Activated naive CD8-positive, alpha-beta T cell treated with anti-CD3 and anti-CD28 coated beads, Interleukin-2, amount 50 U/mL, for 24 hours (primary cell): ENCODE data around the gene ALDH3A1.

Experiments
- ATAC-seq: fragments of 150-1000 bp; cut with Tn5 transposase; one replicate; pipeline ENCODE4 v1.10.0; 2021
- DNase-seq: peaks from one replicate; pipeline ENCODE4 v3.0.0; 2021
- H3K27ac Mint-ChIP-seq: one replicate; pipeline ENCODE4 v1.8.0; 2021; ENCODE audit warnings: mild to moderate bottlenecking, mixed read lengths
- H3K27me3 Mint-ChIP-seq: one replicate; pipeline ENCODE4 v1.8.0; 2021; ENCODE audit warnings: mixed read lengths
- H3K36me3 Mint-ChIP-seq: one replicate; pipeline ENCODE4 v1.8.0; 2021; ENCODE audit warnings: low read depth, mixed read lengths
- H3K4me1 Mint-ChIP-seq: one replicate; pipeline ENCODE4 v1.8.0; 2021; ENCODE audit warnings: mixed read lengths
- H3K4me3 Mint-ChIP-seq: one replicate; pipeline ENCODE4 v1.8.0; 2021; ENCODE audit warnings: mild to moderate bottlenecking, moderate library complexity, mixed read lengths
- H3K9me3 Mint-ChIP-seq: one replicate; pipeline ENCODE4 v1.8.0; 2021; ENCODE audit warnings: mixed read lengths

The ALDH3A1 gene

DNA sequence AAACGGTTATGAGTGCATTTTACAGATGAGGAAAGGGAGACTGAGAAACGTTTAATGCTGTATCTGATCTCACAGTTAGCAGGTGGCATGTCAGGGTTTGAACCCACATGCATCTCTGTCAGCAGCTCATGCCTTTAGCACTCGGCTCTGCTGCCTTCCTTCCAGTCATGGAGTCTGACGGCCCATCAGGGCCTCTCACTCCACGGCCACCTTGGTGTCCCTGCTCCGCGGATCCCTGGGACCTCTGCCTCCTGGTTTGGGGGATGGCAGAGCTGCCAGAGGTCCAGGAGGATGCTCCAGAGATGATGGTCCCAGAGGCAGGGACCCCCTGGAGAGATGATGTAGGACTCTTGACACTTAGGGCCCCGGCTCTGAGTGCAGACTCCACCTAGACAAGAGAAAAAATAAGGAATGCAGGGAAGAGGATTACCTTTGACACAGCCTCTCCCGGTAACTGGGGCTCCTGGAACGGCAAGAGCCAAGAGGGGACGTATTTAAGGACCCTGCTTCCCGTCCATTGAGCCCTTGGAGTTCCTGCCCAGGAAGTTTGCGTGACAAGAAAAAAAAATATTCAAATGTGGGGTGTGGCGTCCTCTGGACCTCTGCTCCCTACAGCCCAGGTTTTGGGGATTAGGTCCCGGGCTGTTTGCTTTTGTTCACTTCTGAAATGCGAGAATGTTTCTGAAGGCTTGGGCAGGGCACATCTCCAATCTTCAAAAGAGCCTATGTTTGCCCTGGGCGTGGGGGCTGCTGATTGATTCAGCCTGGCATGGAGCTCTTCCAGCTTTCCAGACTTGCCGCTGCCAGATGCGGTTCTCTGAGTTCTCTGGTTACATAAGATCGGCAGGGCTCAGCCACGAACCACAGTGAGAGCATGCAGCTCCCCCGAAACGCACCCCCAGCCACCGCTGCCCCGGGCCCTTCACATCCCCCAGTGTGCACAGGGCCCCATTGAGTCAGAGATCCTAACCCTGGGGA lies at the start of gene ALDH3A1:
TSS of gene ALDH3A1 (minus strand) at position 470 of the 978 bp plus-strand sequence. CDS start 3,169 bp downstream, outside the sequence.
- no peak within 1 kb of the TSS for H3K4me3 Mint-ChIP-seq
- peaks cover 8% of the 10 kb centered on the region for H3K4me1 Mint-ChIP-seq
- H3K27ac Mint-ChIP-seq: no peak within 1 kb of the TSS
- no peaks in the 10 kb centered on the region for H3K36me3 Mint-ChIP-seq
- H3K27me3 Mint-ChIP-seq: peaks cover 9% of the 10 kb centered on the region
- ATAC-seq (no peak), DNase-seq (no peak)
- H3K9me3 Mint-ChIP-seq: no peaks in the 10 kb centered on the region

DNA sequence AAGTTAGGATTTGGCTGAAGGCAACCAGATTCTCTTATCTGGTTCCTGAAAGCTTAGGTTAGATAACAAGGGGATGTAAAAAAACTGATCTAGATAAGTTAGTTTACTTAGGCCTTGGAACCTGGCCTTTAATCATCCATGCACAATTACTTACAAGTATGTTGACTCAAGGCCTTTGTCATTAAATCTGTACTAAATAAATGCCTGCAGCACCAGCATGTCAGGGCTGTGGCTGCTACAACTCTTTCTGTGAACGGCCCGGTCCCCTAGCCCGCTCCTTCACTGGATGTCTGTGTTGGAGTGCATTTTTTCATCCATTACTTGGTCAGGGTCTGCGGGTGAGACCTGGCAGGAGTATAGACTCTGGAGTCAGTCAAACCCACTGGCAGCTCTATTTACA lies 48.4 kb upstream of the ALDH3A1 start:
- Mint-ChIP-seq H3K36me3 (peaks cover 64% of the 10 kb centered on the region), H3K27ac (no peak overlapping the region), H3K27me3 (no peaks in the 10 kb centered on the region), H3K9me3 (peaks cover 8% of the 10 kb centered on the region), H3K4me1 (peaks cover 2% of the 10 kb centered on the region), H3K4me3 (no peak overlapping the region)
- DNase-seq (no peak), ATAC-seq (no peak)

DNA sequence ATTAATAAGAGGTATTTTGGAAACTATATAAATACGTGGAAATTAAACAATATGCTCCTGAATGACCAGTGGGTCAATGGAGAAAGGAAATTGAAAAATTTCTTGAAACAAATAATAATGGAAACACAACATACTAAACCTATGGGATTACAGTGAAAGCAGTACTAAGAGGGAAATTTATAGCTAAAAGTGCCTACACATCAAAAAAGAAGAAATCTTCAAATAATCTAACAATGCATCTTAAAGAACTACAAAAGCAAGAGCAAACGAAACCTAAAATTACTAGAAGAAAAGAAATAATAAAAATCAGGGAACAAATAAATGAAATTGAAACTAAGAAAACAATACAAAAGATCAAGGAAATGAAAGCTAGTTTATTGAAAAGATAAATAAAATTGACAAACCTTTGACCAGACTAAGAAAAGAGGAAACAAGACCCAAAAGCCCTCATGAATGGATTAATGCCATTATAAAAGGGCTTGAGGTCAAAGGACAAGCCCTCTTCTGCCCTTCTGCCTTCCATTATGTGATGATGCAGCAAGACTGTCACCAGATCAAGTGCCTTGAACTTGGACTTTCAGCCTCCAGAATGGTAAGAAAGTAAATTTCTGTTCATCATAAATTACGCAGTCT lies 43.9 kb upstream of the ALDH3A1 start:
- H3K27me3 Mint-ChIP-seq: no peaks in the 10 kb centered on the region
- H3K4me1 Mint-ChIP-seq: no peaks in the 10 kb centered on the region
- H3K9me3 Mint-ChIP-seq: peaks cover 8% of the 10 kb centered on the region
- peaks cover 61% of the 10 kb centered on the region for H3K36me3 Mint-ChIP-seq
- ATAC-seq (no peak), DNase-seq (no peak)
- H3K4me3 Mint-ChIP-seq: no peak overlapping the region
- H3K27ac Mint-ChIP-seq: no peak overlapping the region

DNA sequence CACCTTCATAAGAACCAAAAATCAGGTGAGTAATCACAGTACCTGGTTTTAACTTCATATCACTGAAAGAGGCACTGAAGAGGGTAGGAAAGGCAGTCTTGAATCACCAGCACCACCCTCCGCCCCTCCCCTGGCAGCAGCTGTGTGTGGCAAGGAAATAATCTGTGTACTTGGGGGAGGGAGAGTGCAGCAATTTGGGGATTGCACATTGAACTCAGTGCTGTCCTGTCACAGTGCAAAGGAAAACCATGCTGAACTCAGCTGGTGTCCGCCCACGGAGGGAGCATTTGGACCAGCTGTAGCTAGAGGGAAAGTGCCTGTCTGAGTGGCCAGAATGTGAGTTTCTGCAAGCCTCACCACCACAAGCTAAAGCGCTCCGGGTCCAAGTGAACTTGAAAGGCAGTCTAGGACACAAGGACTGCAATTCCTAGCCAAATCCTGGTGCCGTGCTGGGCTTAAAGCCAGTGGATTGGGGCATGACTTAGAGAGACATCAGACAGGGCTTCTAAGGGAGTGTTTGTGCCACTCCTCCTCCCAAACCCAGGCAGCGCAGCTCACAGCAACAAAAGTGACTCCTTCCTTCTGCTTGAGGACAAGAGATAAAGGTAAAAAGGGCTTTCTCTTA lies 39.7 kb upstream of the ALDH3A1 start:
- DNase-seq: no peak
- Mint-ChIP-seq H3K27ac (no peak overlapping the region), H3K9me3 (no peaks in the 10 kb centered on the region), H3K36me3 (peaks cover 22% of the 10 kb centered on the region), H3K4me3 (no peak overlapping the region), H3K4me1 (no peaks in the 10 kb centered on the region), H3K27me3 (no peaks in the 10 kb centered on the region)
- no peak for ATAC-seq

DNA sequence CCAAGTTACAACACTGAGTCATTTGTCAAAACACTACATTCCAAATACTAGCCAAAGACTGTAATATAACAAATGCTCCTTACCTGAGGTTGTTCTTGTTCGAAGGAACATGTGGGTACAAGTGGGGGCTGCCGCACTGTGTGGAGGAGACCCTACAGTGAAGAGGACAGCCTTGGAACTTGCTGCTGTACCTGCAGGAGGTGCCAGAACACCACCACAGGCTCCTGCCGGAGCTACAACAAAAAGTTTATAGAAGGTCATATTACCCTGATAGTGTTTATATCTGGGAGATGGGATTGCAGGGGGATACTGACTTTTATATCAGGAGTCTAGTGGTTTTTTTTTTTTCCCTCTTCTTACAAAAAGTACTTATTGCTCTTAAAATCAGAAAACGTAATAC lies 37.8 kb upstream of the ALDH3A1 start:
- no peak for ATAC-seq
- no peak for DNase-seq
- Mint-ChIP-seq H3K36me3 (peaks cover 17% of the 10 kb centered on the region), H3K27me3 (no peaks in the 10 kb centered on the region), H3K9me3 (no peaks in the 10 kb centered on the region), H3K27ac (no peak overlapping the region), H3K4me1 (no peaks in the 10 kb centered on the region), H3K4me3 (no peak overlapping the region)

DNA sequence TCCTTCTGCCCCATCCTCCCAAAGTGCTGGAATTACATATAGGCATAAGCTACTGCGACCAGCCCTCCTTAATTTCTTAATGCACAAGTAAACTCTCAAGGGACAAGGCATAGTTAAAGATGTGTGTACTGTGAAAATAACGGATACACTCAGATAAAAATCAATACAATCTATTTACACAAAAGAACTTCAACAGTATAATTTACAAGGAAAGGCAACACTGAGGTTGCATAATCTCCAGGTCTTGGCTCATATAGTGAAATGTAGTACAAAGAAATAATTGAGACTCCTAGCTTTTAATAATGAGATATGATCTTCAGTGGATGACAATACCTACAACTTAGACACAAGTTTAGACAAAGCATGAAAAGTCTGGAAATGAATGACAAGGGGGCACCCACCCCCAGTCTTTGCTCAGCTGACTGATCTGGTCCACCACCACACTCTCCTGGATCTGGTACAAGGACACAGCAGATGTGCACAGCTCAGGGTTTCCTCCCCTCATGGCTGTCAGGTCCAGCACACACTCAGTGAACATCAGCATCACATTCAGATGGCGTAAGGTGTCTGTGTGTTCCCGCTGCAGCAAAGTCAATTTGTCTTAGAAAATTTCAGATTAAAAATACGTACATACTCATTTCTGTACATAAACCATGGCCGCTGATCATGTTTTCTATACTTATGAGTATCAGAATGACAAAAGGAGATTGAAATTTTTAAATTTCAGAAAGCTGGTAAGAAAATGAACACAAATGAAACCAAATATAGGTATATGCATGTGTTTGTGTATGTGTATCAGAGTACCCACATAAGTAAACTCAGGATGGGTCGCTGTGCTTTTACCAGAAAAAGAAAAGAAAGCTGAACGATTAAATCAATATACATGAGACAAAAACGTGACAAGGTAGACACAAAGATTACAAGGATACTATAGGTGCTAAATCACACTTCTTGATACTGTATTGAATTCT lies 33.7 kb upstream of the ALDH3A1 start:
- Mint-ChIP-seq H3K27ac (no peak overlapping the region), H3K9me3 (no peaks in the 10 kb centered on the region), H3K4me3 (no peak overlapping the region), H3K27me3 (no peaks in the 10 kb centered on the region), H3K4me1 (no peaks in the 10 kb centered on the region), H3K36me3 (peaks cover 8% of the 10 kb centered on the region)
- no peak for DNase-seq
- no peak for ATAC-seq

DNA sequence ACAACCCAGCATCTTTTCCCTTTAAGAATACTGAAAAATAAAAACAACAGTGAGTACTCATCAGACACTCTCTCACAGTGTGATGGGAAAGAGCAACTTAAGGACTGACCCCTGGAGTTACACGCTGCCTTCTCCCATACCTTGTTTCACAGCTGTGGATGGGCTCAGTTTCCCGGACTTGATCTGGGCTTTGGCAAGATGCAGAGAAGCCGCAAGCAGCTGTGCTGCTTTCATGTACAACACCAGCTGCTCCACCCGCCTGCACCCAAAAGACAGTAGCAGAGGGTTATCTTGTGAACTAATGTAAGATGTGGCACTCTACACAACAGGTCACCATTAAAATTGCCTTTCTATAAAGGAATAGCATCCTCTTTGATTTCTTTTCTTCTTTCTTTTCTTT lies 32.7 kb upstream of the ALDH3A1 start:
- no peaks in the 10 kb centered on the region for H3K4me1 Mint-ChIP-seq
- DNase-seq (no peak), ATAC-seq (no peak)
- no peak overlapping the region for H3K4me3 Mint-ChIP-seq
- H3K36me3 Mint-ChIP-seq: peaks cover 11% of the 10 kb centered on the region
- no peaks in the 10 kb centered on the region for H3K27me3 Mint-ChIP-seq
- H3K9me3 Mint-ChIP-seq: no peaks in the 10 kb centered on the region
- no peak overlapping the region for H3K27ac Mint-ChIP-seq

DNA sequence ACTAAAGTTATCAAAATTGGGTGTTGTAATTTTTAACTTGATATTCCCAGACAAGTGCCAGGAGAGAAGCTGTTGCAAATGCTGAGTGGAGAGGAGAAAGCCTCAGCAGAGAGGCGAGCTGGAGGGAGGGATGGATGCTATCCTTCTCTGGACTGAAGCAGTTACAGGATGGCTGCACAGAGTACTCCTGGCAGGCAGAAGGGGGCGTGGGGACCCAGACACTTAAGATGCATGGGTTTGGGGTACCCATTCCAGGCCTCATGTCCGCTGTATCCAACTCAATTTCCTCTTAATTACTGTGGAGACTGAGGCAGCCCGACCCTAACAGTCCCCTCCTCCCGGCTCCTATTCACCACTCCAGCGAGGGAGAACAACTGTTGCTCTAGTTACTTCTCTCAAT lies 25.4 kb upstream of the ALDH3A1 start:
- H3K27ac Mint-ChIP-seq: no peak overlapping the region
- peaks cover 30% of the 10 kb centered on the region for H3K4me1 Mint-ChIP-seq
- ATAC-seq (no peak), DNase-seq (no peak)
- peaks cover 3% of the 10 kb centered on the region for H3K36me3 Mint-ChIP-seq
- no peaks in the 10 kb centered on the region for H3K27me3 Mint-ChIP-seq
- H3K4me3 Mint-ChIP-seq: no peak overlapping the region
- no peaks in the 10 kb centered on the region for H3K9me3 Mint-ChIP-seq

DNA sequence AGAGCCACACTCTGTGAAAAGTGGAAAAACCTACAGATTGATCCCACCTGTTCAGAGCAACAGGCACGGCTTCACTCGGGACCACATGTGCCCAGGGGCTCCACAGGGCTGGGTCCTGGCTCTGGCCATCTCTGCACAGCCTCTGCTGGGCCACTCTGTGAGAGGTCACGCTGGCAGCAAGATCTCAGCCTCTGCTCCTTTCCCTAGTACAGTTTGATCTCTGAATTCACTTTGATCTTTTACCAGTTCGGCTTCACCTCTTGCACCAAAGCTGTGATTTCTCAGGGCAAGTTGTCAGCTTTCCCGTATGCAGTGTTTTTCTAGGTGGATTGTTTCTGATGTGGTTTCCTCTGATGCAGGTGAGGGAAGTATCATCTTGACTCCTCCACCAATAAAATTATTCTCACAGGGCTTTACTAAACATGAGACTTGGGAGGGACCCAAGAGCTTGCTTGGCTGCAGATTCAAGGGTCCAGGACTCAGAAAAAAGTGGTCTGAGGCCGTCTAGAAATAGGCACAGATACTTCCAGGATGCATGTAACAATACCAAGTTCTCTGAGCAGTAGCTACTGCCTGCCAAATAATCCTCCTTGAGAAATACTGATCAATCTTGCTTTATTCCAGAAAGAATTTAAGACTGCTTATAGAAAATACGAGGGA lies 24.0 kb upstream of the ALDH3A1 start:
- H3K4me1 Mint-ChIP-seq: peaks cover 36% of the 10 kb centered on the region
- no peaks in the 10 kb centered on the region for H3K9me3 Mint-ChIP-seq
- DNase-seq (no peak), ATAC-seq (no peak)
- no peaks in the 10 kb centered on the region for H3K27me3 Mint-ChIP-seq
- H3K36me3 Mint-ChIP-seq: peaks cover 3% of the 10 kb centered on the region
- H3K4me3 Mint-ChIP-seq: no peak overlapping the region
- no peak overlapping the region for H3K27ac Mint-ChIP-seq

DNA sequence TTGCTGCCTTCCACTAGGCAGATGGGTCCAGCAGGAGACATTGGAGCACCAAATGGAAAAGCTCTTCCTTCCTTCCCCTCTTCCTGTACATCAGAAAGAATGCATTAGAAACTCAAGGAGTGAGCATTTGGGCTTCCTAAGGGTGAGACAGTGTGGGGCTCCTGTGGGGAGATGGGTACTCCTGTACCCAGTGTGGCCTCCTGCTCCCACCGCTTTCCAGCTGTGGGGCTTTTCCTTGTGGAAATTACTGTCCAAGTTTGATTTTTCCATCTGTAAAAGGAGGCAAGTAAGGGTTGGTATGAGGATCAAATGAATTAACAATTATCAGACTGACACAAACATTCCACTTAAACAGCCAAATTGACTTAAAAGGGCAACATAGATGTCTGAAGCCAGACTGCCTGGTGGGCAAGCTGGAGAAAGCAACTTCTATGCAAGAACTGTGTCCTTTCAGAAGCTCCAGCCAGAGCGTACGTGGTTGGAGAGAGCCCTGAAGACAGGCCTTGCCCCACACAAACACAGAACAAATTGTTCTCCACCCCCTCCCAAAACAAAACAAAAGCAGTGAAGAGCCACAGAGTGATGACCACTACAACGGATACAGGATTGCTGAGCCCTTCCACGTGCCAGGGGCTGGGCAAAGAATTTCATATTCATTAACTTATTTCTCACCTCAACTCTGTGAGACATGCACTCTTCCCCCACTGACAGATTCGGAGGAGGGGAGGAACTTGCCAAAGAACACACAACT lies 23.1 kb upstream of the ALDH3A1 start:
- Mint-ChIP-seq H3K36me3 (no peaks in the 10 kb centered on the region), H3K27ac (no peak overlapping the region), H3K4me1 (peaks cover 41% of the 10 kb centered on the region), H3K27me3 (no peaks in the 10 kb centered on the region), H3K4me3 (no peak overlapping the region), H3K9me3 (no peaks in the 10 kb centered on the region)
- ATAC-seq: no peak
- DNase-seq: no peak

DNA sequence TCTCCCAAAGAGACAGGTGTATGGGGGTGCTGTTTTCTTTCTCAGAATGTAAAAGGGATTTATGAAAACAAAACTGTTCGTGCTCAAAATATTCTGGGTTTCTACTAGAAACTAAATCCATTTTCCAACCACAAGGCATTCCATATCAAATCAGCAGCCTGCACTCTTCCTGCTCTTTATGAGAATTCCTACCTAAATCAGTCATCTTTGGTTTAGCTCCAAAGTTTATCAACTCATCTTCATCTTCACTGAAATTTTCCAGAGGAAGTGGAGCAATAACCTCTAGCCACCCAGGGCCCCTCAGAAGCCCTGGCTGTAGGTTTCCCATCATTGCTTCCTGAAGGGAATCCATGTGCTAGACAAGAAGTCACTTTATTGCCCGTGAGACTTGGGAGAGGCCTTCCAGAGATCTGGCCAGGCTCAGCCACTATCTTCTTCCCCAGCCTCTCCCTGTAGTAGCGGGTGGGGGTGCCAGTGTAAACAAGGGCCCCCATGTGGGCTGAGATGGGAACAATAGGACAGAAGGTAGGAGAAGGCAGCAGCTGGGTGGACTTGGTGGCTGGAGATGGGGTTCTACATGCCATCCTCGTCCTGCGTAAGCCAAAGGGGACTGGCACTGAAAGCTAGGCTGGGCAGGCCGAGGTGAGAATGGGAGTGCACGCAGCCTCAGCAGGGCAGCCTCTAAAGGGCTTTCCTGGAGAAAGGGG lies 22.0 kb upstream of the ALDH3A1 start:
- no peak overlapping the region for H3K27ac Mint-ChIP-seq
- DNase-seq (no peak), ATAC-seq (no peak)
- H3K36me3 Mint-ChIP-seq: no peaks in the 10 kb centered on the region
- H3K4me1 Mint-ChIP-seq: peaks cover 41% of the 10 kb centered on the region
- no peaks in the 10 kb centered on the region for H3K27me3 Mint-ChIP-seq
- H3K9me3 Mint-ChIP-seq: no peaks in the 10 kb centered on the region
- no peak overlapping the region for H3K4me3 Mint-ChIP-seq

DNA sequence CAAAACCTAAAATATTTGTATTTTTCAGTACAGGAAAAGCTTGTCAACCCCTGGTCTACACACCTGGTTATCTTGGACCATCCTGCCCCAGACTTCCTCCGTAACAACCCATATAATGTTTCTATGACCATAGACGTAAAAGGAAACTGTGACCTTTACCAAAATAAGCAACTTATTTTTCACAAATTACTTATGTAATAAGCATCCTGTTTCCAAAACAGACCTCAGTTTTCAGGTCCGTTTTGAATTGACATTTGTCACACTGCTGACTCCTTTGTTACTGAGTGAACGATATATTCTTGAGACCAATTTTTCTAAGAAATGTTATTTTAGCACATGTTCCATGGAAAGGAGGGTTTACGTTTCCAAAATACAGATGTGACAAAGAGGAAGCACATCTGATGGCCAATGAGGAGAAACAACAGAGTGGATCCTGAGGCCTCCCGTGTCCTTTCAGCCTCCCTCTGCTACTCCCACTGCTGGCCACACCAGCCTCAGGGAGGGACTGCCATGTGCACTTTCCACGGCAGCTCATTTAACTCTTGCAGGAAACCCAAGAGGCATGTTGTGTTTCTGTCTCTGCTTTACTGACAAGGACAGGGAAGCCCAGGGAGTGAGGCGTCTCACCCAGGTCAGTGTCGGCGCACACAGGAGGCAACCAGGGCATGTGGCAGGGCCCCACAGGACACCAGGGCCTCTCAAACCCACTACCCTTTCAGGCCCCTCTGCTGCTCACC lies 20.1 kb upstream of the ALDH3A1 start:
- ATAC-seq: peak; percentile 17
- DNase-seq: no peak
- H3K4me1 Mint-ChIP-seq: peaks cover 38% of the 10 kb centered on the region
- H3K36me3 Mint-ChIP-seq: no peaks in the 10 kb centered on the region
- no peak overlapping the region for H3K4me3 Mint-ChIP-seq
- no peak overlapping the region for H3K27ac Mint-ChIP-seq
- no peaks in the 10 kb centered on the region for H3K27me3 Mint-ChIP-seq
- no peaks in the 10 kb centered on the region for H3K9me3 Mint-ChIP-seq
